GM19193 (cell line): ENCODE data around the gene ZNF554.

Experiments used
- POLR2A ChIP-seq: IDR thresholded peaks from 4 replicates; pipeline ENCODE4 v1.6.1; 2011; ENCODE audit not compliant: insufficient read depth, insufficient read length; ENCODE audit errors: extremely low read depth

Gene ZNF554

DNA sequence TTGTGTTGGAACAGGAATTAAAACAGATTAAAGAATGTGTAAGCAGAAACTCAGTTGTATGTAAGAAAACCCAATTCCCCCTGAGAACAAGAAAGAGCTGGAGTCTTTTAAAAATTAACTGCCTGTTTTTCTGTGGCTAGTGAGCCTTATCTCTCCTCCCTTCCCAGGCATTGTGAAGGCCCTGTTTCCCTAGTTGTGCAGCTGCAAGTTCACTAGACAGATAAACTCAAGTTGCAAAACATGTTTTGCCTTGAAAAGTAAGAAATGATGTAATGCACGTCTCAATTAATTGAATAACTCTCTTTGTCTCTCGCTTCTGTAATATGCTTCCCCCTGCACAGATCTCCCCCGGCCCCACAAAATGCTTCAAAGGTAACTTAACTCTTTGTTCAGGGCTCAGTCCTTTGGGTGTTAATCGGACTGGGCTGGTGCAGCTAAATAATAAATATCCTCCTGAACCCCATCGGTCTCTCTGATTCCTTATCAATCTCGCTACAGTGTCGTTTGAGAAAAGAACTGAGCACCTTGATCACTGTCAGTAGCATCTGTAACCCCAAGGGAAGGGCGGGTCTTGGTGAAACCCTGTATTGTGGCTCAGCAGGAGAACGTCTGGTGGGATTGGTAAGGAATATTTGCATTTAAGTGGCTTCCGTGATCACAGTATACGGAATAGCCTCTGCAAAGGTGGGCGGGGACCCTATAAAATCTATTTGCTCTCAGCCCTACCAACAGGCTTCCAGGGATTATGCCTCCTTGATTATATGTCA is 45.8 kb downstream of the ZNF554 start:
- TF ChIP-seq POLR2A = no peak

DNA sequence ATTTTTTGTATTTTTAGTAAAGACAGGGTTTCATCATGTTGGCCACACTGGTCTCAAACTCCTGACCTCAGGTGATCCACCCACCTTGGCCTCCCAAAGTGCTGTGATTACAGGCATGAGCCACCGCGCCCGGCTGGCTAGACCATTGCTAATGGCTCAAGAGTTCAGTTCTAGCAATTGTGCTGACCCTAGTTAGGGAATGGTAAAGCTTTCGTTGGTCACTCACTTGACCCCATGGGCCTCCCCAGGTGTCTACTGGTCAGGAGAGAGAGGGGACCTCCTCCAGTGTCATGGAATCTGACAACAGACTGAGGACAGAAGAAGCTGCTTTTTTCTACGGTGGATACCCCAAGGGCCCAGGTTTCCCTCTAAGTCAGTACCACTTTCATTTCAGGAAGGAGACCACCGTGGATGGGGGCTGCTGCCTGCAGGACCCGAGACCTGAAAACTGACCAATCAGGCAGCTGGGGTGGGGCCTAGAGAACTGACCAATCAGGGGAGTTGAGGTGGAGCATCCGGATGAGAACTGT is 46.9 kb downstream of the ZNF554 start:
- TF ChIP-seq POLR2A = no peak

DNA sequence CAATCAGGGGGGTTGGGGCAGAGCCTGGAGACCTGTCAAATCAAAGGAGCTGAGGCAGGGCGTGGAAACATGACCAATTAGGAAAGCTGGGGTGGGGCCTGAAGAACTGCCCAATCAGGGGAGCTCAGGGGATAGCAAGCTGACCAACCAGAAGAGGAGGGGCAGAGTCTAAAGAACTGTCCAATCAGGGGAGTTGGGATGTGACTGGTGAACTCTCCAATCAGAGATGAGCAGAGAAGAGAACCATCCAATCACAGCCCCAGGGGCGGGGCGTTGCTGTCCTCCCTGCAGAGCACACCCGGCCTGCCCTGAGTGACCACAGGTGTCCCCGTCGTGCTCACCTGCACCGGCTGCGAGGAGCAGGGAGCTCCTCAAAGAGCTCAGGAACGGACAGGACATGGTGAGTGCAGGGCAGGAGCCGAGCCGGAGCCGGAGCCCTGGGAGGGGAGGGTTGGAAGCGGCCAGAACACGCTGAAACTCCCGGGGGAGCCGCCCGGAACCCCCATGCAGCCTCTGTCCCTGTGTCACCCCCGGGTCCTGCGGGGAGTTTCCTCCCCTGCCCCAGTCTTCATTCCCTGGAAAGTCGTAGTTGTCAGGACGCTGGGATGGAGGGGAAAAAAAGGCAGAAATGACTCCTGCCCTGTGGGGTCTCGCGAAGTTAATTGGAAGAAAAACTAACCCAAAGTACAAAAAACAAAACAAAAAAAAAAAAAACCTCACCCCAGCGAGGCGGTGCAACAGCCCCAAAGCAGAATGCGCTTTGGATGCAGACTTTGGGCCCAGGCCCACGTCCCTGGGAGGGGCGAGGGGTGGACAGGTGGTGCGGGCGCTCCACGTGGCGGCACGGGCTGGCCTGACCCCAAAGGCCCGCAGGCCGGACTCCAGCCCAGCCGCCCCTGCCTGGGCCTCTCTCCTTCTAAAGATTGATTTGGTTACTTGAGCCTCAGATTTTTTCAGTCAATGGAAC is 47.6 kb downstream of the ZNF554 start, which contains the start of gene ZNF556:
Gene ZNF556, plus strand, starts transcription at position 311 of the 967 bp plus-strand sequence. Its CDS starts 87 bp downstream, at position 398.
- no peak for TF ChIP-seq POLR2A

DNA sequence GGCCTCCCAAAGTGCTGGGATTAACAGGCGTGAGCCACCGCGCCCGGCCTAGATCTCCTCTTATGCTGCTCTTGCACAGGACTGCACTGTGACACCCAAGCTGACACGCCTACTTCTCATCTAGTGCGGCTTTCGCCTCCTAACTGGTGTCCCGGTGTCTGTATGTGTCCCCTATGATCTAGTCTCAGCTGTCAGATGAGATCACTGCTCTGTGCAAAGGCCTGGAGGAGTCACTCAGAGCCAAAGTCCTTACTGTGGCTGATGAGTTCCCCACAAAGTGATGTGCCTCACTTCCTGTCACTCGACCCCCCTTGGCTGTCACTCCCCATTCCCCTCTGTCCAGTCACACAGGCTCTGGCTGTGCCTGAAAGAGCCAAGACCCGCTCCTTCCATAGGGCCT is 50.0 kb downstream of the ZNF554 start:
- no peak for TF ChIP-seq POLR2A

DNA sequence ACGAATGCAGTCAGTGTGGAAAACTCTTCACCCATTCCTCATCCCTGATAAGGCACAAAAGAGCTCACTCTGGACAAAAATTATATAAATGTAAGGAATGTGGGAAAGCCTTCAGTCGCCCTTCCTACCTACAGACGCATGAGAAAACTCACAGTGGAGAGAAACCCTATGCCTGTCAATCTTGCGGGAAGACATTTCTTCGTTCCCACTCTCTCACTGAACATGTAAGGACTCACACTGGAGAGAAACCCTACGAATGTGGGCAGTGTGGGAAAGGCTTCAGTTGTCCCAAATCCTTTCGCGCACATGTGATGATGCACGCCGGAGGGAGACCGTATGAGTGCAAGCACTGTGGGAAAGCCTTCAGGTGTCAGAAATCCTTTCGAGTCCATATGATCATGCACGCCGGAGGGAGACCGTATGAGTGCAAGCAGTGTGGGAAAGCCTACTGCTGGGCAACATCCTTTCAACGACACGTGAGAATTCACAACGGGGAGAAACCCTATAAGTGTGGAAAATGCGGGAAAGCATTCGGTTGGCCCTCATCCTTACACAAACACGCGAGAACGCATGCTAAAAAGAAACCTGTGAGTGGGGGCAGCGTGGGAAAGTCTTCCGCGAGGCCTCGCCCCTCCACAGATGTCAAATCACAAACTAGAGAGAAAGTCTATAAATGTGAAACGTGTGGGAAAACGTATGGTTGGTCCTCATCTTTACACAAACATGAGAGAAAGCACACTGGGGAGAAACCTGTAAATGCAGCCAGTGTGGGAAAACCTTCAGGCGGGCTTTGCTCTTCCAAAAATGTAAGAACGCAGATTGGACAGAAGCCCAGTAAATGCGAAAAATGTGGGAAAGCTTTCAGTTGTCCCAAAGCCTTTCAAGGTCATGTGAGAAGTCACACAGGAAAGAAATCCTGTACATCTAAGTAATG is 58.0 kb downstream of the ZNF554 start:
- no peak for TF ChIP-seq POLR2A

GRCh38 chr19:2883686-2884439 is 64.2 kb downstream of the ZNF554 start:
- TF ChIP-seq POLR2A = no peak

- TF ChIP-seq POLR2A = no peak
Observed at GRCh38 chr19:2885736-2886135, 66.1 kb downstream of the ZNF554 start.
